Measurements from ENCODE around the gene PHF21B. TPM values are rescaled to one million over a fixed set of nuclear protein-coding genes. Genes with fewer than 3 reads are reported as not detected.

Gene PHF21B
- total and polyA plus RNA-seq, 2 experiments from 2014 or later: 20.6 to 149 TPM

DNA sequence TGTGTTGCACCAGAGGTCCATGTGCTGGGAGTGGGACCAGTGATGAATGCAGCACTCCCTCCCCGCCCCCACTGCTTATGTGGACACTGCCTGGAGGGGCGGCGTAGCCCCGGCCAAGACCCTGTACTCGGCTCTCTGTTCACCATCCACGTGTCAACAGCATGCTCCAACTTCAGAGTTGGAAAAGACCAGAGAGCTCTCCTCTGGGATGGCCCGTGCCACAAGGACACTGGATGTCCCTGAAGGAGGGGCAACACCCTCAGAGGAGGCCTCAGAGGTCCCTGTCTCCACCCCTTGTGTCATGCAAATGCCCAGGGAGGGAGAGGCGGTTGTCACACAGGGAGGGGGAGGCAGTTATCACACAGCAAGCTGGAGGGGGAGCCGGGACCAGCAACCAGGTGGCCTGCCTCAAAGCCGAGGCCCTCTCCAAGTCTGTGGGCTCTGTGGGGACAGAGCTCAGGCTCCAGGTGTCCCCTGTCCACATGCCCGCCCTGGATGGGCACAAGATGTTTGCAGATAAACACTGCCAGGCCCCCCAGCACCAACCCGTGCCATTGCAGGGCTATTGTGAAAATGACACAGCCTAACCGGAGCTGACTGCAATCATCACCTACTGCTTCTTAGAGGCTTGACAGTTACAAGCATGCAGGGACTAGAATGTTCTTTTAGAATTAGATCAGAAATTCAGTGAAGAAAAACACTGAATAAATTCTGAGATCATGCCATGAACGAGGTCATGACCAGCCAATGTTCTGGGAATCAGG, 121.1 kb downstream of the PHF21B start (continued):
- no peak for TF ChIP-seq CREB1 (CRISPR knock-in tag; IDR thresholded peaks at IDR 0.05; ENCODE audit: low read depth)

DNA sequence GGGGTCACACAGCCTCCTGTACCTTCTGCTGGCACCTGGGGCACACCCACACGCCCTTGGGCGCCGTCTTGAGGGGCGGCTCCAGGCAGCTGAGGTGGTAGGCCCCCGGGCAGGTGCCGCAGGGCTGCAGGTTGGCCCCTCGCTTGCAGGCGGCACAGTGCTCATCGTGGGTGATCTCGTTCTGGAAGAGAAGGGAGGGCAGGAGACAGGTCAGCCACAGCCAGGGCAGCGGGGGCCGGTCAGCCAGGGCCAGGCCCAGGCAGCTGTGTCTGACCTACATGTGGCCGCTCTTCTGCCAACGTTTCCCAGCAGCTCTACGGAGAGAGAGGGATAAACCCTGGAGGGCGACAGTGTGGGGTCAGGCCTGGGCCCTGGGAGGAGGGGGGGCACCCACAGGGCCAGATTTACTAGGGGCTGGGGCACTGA, 121.9 kb downstream of the PHF21B start:
- Histone ChIP-seq H3F3A (replicated peaks; ENCODE audit: low read depth) (no peaks in the 10 kb centered on the region), H3K4me3 (no peak overlapping the region), H3K4me1 (ENCODE audit: insufficient read depth) (peaks cover 6% of the 10 kb centered on the region), H3K27me3 (ENCODE audit: insufficient read depth) (no peaks in the 10 kb centered on the region), H3K27ac (ENCODE audit: low read depth) (no peak overlapping the region), H2AFZ (no peak overlapping the region), H4K20me1 (replicated peaks; ENCODE audit: insufficient read depth) (no peaks in the 10 kb centered on the region; the same call in 1 of the 2 replicates), H3K36me3 (ENCODE audit: insufficient read depth) (no peaks in the 10 kb centered on the region), H3K4me2 (no peak overlapping the region), H3K9me2 (ENCODE audit: insufficient read depth) (no peaks in the 10 kb centered on the region), H3K79me2 (replicated peaks; ENCODE audit: insufficient read depth) (no peaks in the 10 kb centered on the region)
- TF ChIP-seq EZH2phosphoT487 (IDR thresholded peaks at IDR 0.05; ENCODE audit: unreplicated experiment): no peak
- no peak for TF ChIP-seq JUNB (IDR thresholded peaks at IDR 0.05; ENCODE audit: unreplicated experiment)
- TF ChIP-seq POLR2AphosphoS5 (IDR thresholded peaks at IDR 0.05; ENCODE audit: low read depth): no peak
- Mint-ChIP-seq H3K27me3 (ENCODE audit: insufficient read depth, low read depth, poor library complexity) (peaks cover 9% of the 10 kb centered on the region), H3K4me1 (peaks cover 9% of the 10 kb centered on the region), H3K9me3 (no peaks in the 10 kb centered on the region), H3K4me3 (no peak overlapping the region), H3K27ac (no peak overlapping the region), H3K36me3 (ENCODE audit: low read depth) (peaks cover 20% of the 10 kb centered on the region)
- DNase-seq (ENCODE audit: low spot score) (no peak), ATAC-seq (no peak)

DNA sequence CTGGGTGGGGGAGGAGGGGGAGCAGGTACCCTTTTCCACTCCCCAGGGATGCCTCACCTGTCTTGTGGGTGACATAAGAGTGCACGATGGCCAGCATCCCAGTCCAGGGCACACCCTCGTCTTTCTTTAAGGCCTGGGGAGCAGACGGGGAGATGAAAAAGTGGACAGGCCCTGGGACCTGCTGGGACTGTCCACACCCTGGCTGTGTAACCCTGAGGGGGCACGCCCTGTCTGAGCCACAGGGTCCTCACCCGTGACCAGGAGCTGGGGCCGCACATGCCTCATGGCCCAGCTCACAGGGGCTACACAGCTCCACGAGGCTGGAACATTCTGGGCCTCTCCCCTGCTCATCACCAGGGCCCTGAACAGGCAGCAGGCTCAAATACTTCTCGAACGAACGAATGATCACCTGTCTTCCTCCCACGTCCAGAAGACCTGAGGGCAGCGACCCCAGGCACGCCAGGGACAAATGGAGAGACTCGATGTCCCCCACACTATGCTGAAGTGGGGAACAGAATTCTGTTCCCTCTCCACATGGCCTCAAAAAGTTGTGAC, 123.9 kb downstream of the PHF21B start:
- Histone ChIP-seq H3K36me3 (ENCODE audit: insufficient read depth) (no peaks in the 10 kb centered on the region), H3K27ac (ENCODE audit: low read depth) (no peak overlapping the region), H3K4me3 (no peak overlapping the region), H3F3A (replicated peaks; ENCODE audit: low read depth) (no peaks in the 10 kb centered on the region), H3K27me3 (ENCODE audit: insufficient read depth) (no peaks in the 10 kb centered on the region), H4K20me1 (replicated peaks; ENCODE audit: insufficient read depth) (no peaks in the 10 kb centered on the region), H3K79me2 (replicated peaks; ENCODE audit: insufficient read depth) (no peaks in the 10 kb centered on the region), H3K4me1 (ENCODE audit: insufficient read depth) (peaks cover 6% of the 10 kb centered on the region), H3K4me2 (no peak overlapping the region), H2AFZ (no peak overlapping the region), H3K9me2 (ENCODE audit: insufficient read depth) (no peaks in the 10 kb centered on the region)
- Mint-ChIP-seq H3K27me3 (ENCODE audit: insufficient read depth, low read depth, poor library complexity) (peaks cover 5% of the 10 kb centered on the region), H3K4me3 (no peak overlapping the region), H3K36me3 (ENCODE audit: low read depth) (peaks cover 29% of the 10 kb centered on the region), H3K9me3 (no peaks in the 10 kb centered on the region), H3K27ac (no peak overlapping the region), H3K4me1 (peaks cover 9% of the 10 kb centered on the region)
- ATAC-seq (no peak), DNase-seq (ENCODE audit: low spot score) (no peak)
- TF ChIP-seq EZH2phosphoT487 (IDR thresholded peaks at IDR 0.05; ENCODE audit: unreplicated experiment) (no peak), ZNF462 (CRISPR knock-in tag; IDR thresholded peaks at IDR 0.05) (no peak), EZH2 (IDR thresholded peaks at IDR 0.05; ENCODE audit: low read depth, unreplicated experiment) (no peak), NANOG (IDR thresholded peaks at IDR 0.05; ENCODE audit: borderline replicate concordance) (no peak), CREB1 (CRISPR knock-in tag; IDR thresholded peaks at IDR 0.05; ENCODE audit: low read depth) (no peak), STAT1 (IDR thresholded peaks at IDR 0.05; ENCODE audit: unreplicated experiment) (no peak)
- TF ChIP-seq, protein P1, sequence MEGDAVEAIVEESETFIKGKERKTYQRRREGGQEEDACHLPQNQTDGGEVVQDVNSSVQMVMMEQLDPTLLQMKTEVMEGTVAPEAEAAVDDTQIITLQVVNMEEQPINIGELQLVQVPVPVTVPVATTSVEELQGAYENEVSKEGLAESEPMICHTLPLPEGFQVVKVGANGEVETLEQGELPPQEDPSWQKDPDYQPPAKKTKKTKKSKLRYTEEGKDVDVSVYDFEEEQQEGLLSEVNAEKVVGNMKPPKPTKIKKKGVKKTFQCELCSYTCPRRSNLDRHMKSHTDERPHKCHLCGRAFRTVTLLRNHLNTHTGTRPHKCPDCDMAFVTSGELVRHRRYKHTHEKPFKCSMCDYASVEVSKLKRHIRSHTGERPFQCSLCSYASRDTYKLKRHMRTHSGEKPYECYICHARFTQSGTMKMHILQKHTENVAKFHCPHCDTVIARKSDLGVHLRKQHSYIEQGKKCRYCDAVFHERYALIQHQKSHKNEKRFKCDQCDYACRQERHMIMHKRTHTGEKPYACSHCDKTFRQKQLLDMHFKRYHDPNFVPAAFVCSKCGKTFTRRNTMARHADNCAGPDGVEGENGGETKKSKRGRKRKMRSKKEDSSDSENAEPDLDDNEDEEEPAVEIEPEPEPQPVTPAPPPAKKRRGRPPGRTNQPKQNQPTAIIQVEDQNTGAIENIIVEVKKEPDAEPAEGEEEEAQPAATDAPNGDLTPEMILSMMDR (conservative IDR thresholded peaks at IDR 0.05; ENCODE audit: low read depth in 2 of 2): no peak
